K562 (cell line): ENCODE measurements around the gene FBXO48. TPM values are rescaled to one million over a fixed set of nuclear protein-coding genes. Genes with fewer than 3 reads are reported as not detected.
A peak's percentile ranks its signal among the peaks of the same experiment; 100 is the strongest.

Experiments used
- ATAC-seq: fragments of 200-7000 bp; cut with Tn5 transposase; 3 replicates; pipeline ENCODE4 v1.9.1; 2020; ENCODE audit warnings: moderate library complexity
- BruUV-seq: library from RNA; stranded (reverse); fragments of 400-500 nt; replicated peaks from 2 replicates; lab custom pipeline; 2021; lab: Mats Ljungman, UMichigan
- CTCF ChIA-PET: fragments of 300-600 bp; formaldehyde crosslinking; extraction: SDS; loops from one replicate; lab custom pipeline; 2021; ENCODE audit warnings: low intra/inter-chr PET ratio; lab: Yijun Ruan, JAX
- POLR2A ChIA-PET: fragments of 300-600, 350-650 bp; sonication (Branson Sonifier 250); formaldehyde crosslinking; extraction: SDS; loops from one replicate; lab custom pipeline; 2021; ENCODE audit warnings: antibody characterized with exemption, inconsistent platforms; lab: Yijun Ruan, JAX
- DNase-seq, 4 experiments: peaks; one replicate each; pipeline versions ENCODE4 v3.0.0 to v3.0.0-alpha.2; 2011 to 2018; ENCODE audit warnings: low spot score in 3 of 4, mixed read lengths in 3 of 4; ENCODE audit errors: extremely low read depth in 1 of 4
- FAIRE-seq: peaks from 2 replicates; lab custom pipeline; 2011; peaks lifted over from hg19 to GRCh38; lab: Jason Lieb, UNC
- H2AFZ ChIP-seq: 2 replicates; pipeline ENCODE4 v1.6.0; 2011; ENCODE audit warnings: low read depth, low read length, control low read depth, inconsistent platforms
- H3K27ac ChIP-seq: fragments of 200-600 bp; 3 replicates; pipeline ENCODE4 v1.8.0; 2011; ENCODE audit warnings: low read depth, mild to moderate bottlenecking, control low read depth, inconsistent platforms, low read length, moderate library complexity, mixed read lengths; ENCODE audit errors: extremely low read depth
- H3K27me3 ChIP-seq, 2 experiments: fragments of 300-600 bp in 1 of 2; 2 replicates in 1 of 2; 3 replicates in 1 of 2; pipeline versions ENCODE4 v1.6.0 to v1.8.0; 2011; ENCODE audit warnings: inconsistent platforms in 2 of 2, low read length in 2 of 2, mild to moderate bottlenecking in 1 of 2, mixed read lengths in 1 of 2, moderate library complexity in 1 of 2; ENCODE audit not compliant: control insufficient read depth in 2 of 2, insufficient read depth in 2 of 2
- H3K36me3 ChIP-seq: fragments of 300-600 bp; 3 replicates; pipeline ENCODE4 v1.8.0; 2011; ENCODE audit warnings: mild to moderate bottlenecking, low read length, inconsistent platforms; ENCODE audit not compliant: control insufficient read depth, insufficient read depth
- H3K4me1 ChIP-seq, 2 experiments: fragments of 200-600 bp in 1 of 2; replicated peaks in 1 of 2; 2 replicates in 1 of 2; 3 replicates in 1 of 2; pipeline versions ENCODE4 v1.5.1 to v1.8.0; 2011; ENCODE audit warnings: inconsistent platforms in 2 of 2, low read length in 2 of 2, mild to moderate bottlenecking in 1 of 2, mixed read lengths in 1 of 2, moderate library complexity in 1 of 2; ENCODE audit not compliant: control insufficient read depth in 2 of 2, insufficient read depth in 2 of 2
- H3K4me2 ChIP-seq: 2 replicates; pipeline ENCODE4 v1.6.1; 2011; ENCODE audit warnings: low read length, control low read depth, inconsistent platforms, mixed read lengths; ENCODE audit not compliant: insufficient read depth
- H3K4me3 ChIP-seq: fragments of 200-600 bp; sonication (generic), shearing (Covaris generic); 2 replicates; pipeline ENCODE4 v1.5.1; 2016; ENCODE audit warnings: control low read depth, inconsistent platforms
- H3K79me2 ChIP-seq: fragments of 200-600 bp; 3 replicates; pipeline ENCODE4 v1.8.0; 2011; ENCODE audit warnings: low read length, inconsistent platforms; ENCODE audit not compliant: control insufficient read depth, insufficient read depth
- H3K9ac ChIP-seq, 2 experiments: 2 replicates each; pipeline versions ENCODE4 v1.6.0 to v1.6.1; 2011; ENCODE audit warnings: low read depth in 2 of 2, low read length in 2 of 2, control low read depth in 1 of 2, inconsistent platforms in 1 of 2, mild to moderate bottlenecking in 1 of 2, mixed read lengths in 1 of 2; ENCODE audit not compliant: insufficient read depth in 1 of 2
- H3K9me1 ChIP-seq: one replicate; pipeline ENCODE4 v1.6.0; 2011; ENCODE audit warnings: inconsistent platforms, mild to moderate bottlenecking, low read length, moderate library complexity; ENCODE audit not compliant: control insufficient read depth, insufficient read depth
- H3K9me3 ChIP-seq: replicated peaks from 2 replicates; pipeline ENCODE4 v1.5.1; 2011; ENCODE audit warnings: low read depth, low read length, inconsistent platforms; ENCODE audit not compliant: control insufficient read depth, insufficient read depth
- H4K20me1 ChIP-seq: replicated peaks from 2 replicates; pipeline ENCODE4 v1.6.1; 2011; ENCODE audit warnings: low read length, inconsistent platforms, mixed read lengths; ENCODE audit not compliant: control insufficient read depth, insufficient read depth
- ASH1L ChIP-seq: fragments of 450-650 bp; IDR thresholded peaks from 2 replicates; pipeline ENCODE4 v1.6.1; 2018; ENCODE audit warnings: borderline replicate concordance, mild to moderate bottlenecking, low read depth; ENCODE audit not compliant: partially characterized antibody
- CREM ChIP-seq: IDR thresholded peaks from 2 replicates; pipeline ENCODE4 v1.6.1; 2014; ENCODE audit warnings: antibody characterized with exemption, low read depth
- CTBP1 ChIP-seq: fragments of 450-650 bp; IDR thresholded peaks from 2 replicates; pipeline ENCODE4 v1.6.1; 2016; ENCODE audit warnings: borderline replicate concordance
- ELF1 ChIP-seq: fragments of 200-800 bp; sonication (Bioruptor generic); IDR thresholded peaks from 2 replicates; pipeline ENCODE4 v1.6.1; 2016; ENCODE audit warnings: missing genetic modification characterization, missing compliant biosample characterization
- ELF4 ChIP-seq: fragments of 450-650 bp; formaldehyde crosslinking; IDR thresholded peaks from 2 replicates; pipeline ENCODE4 v1.4.0; 2022; ENCODE audit warnings: missing genetic modification characterization
- HBP1 ChIP-seq: fragments of 450-650 bp; formaldehyde crosslinking; IDR thresholded peaks from 2 replicates; pipeline ENCODE4 v1.4.0; 2022; ENCODE audit warnings: missing genetic modification characterization
- JUND ChIP-seq, 2 experiments: IDR thresholded peaks; 2 replicates in 1 of 2; 3 replicates in 1 of 2; pipeline ENCODE4 v1.6.1; 2011; ENCODE audit warnings: borderline replicate concordance in 2 of 2, low read depth in 2 of 2, low read length in 2 of 2, improper control_type of control experiment in 1 of 2, missing biosample characterization in 1 of 2, missing genetic modification characterization in 1 of 2, missing genetic modification reagents in 1 of 2
- MEF2A ChIP-seq: IDR thresholded peaks from 2 replicates; pipeline ENCODE4 v1.6.1; 2011; ENCODE audit warnings: low read depth, mild to moderate bottlenecking, low read length, moderate library complexity; ENCODE audit not compliant: control insufficient read depth
- NFYB ChIP-seq: IDR thresholded peaks from 2 replicates; pipeline ENCODE4 v1.6.1; 2011; ENCODE audit warnings: mild to moderate bottlenecking, moderate library complexity; ENCODE audit not compliant: insufficient read length; ENCODE audit errors: extremely low read depth
- POLR2H ChIP-seq: IDR thresholded peaks from 2 replicates; pipeline ENCODE4 v1.6.1; 2016; ENCODE audit warnings: missing genetic modification characterization, low read depth, mild to moderate bottlenecking, control low read depth, missing compliant biosample characterization, moderate library complexity
- TAF9B ChIP-seq: fragments of 450-650 bp; IDR thresholded peaks from 2 replicates; pipeline ENCODE4 v1.6.1; 2018; ENCODE audit warnings: mild to moderate bottlenecking; ENCODE audit not compliant: partially characterized antibody
- ZNF79 ChIP-seq: fragments of 250-450 bp; sonication (Bioruptor Pico); IDR thresholded peaks from 2 replicates; pipeline ENCODE4 v1.4.0; 2020; ENCODE audit warnings: low read depth, mild to moderate bottlenecking, moderate library complexity
- in situ Hi-C: fragments of 300-500 bp; cut with MboI; formaldehyde crosslinking; loops from 4 replicates; pipeline ENCODE4 v1.15.0; 2018; ENCODE audit warnings: inconsistent platforms, mixed read lengths
- intact Hi-C: fragments of 100-400 bp; cut with micrococcal nuclease; formaldehyde crosslinking; loops from 2 replicates; pipeline ENCODE4 v1.14.2; 2022
- polyA plus RNA-seq, 8 experiments: library from polyadenylated mRNA; depleted of rRNA in 4 of 8; stranded (reverse) in 5 of 8; unstranded in 3 of 8; fragments of >200 nt; fragmentation: Nextera tagmentation in 2 of 8; fragmentation: Illumina TruSeq in 1 of 8; extraction: Ambion mirVana in 2 of 8; extraction: Trizol in 1 of 8; gene quantifications; 2 replicates each; pipeline versions ENCODE4 v1.2.1 to v1.2.3, GENCODE V29; 2011 to 2014; ENCODE audit warnings: inconsistent platforms in 1 of 8, missing spikeins in 1 of 8
- total RNA-seq, 7 experiments: library from RNA; depleted of rRNA in 6 of 7; stranded (reverse); fragments of >200 nt in 6 of 7; fragmentation: Illumina TruSeq in 2 of 7; extraction: Trizol in 2 of 7; gene quantifications; 2 replicates each; pipeline versions ENCODE4 v1.2.1 to v1.2.3, GENCODE V29; 2011 to 2021; ENCODE audit warnings: low replicate concordance in 1 of 7
- TF ChIP-seq, protein P1 (sequence below): conservative IDR thresholded peaks from 2 replicates; pipeline ENCODE4 v1.6.1; 2011; ENCODE audit warnings: low read depth, mild to moderate bottlenecking, low read length; ENCODE audit not compliant: control insufficient read depth

The FBXO48 gene
- total and polyA plus RNA-seq, 9 of the 15 experiments (the other 6 are each of a cell fraction or from before 2014, with no cell fraction given) = 0.36 to 1.8 (median 0.73) TPM

- no TSS peak for BruUV-seq
- intact Hi-C loops = no loop called here
- in situ Hi-C loops = no loop called here
- Histone ChIP-seq H2AFZ (no peak overlapping the region), H3K27me3 (no peaks in the 10 kb centered on the region; a peak in 1 of 5 replicates), H3K9me3 (no peaks in the 10 kb centered on the region), H4K20me1 (no peaks in the 10 kb centered on the region), H3K4me1 (peaks cover 21 to 35% of the 10 kb centered on the region in 2 experiments), H3K36me3 (no peaks in the 10 kb centered on the region), H3K4me2 (no peak overlapping the region), H3K9me1 (no peaks in the 10 kb centered on the region), H3K9ac (no peak overlapping the region), H3K4me3 (no peak overlapping the region), H3K79me2 (no peaks in the 10 kb centered on the region), H3K27ac (no peak overlapping the region)
- FAIRE-seq (no peak), DNase-seq (no peak), ATAC-seq (no peak)
- POLR2A ChIA-PET = interaction anchor here (0.6 to 1.2 kb wide), 4 partner anchors 15 to 64 kb away, joined by 3 read pairs; no protein-coding TSS in a partner anchor
- CTCF ChIA-PET = no interaction called here
- TF ChIP-seq ZNF79 (no peak), MEF2A (0 out of 2 replicates have a peak, but pooled peaks have one; percentile 11), TAF9B (no peak), POLR2H (tag) (peak; percentile 23; the same call in 1 of the 2 replicates)
Observed at GRCh38 chr2:68435615-68436014, 31.5 kb downstream of the FBXO48 start.

GRCh38 chr2:68434981-68435380, 32.1 kb downstream of the FBXO48 start:
- peaks cover 21 to 35% of the 10 kb centered on the region in 2 experiments for H3K4me1 ChIP-seq
- FAIRE-seq = peak; percentile 51
- TF ChIP-seq ELF4 (CRISPR knock-in tag) (0 out of 2 replicates have a peak, but pooled peaks have one; percentile 43), CTBP1 (peak; percentile 63), JUND (IDR thresholded peaks at IDR 0.05; ENCODE audit: borderline replicate concordance, low read depth, low read length) (peak; percentile 57; the same call in 1 of the 2 replicates), JUND (tag; IDR thresholded peaks at IDR 0.05; ENCODE audit: borderline replicate concordance, low read depth, low read length) (peak; percentile 48; the same call in 1 of the 3 replicates), NFYB (peak; percentile 89), HBP1 (CRISPR knock-in tag) (peak; percentile 24; the same call in 1 of the 2 replicates), ELF1 (tag) (peak; percentile 47; the same call in 1 of the 2 replicates), CREM (0 out of 2 replicates have a peak, but pooled peaks have one; percentile 22), ASH1L (no peak)
- TF ChIP-seq, protein P1, sequence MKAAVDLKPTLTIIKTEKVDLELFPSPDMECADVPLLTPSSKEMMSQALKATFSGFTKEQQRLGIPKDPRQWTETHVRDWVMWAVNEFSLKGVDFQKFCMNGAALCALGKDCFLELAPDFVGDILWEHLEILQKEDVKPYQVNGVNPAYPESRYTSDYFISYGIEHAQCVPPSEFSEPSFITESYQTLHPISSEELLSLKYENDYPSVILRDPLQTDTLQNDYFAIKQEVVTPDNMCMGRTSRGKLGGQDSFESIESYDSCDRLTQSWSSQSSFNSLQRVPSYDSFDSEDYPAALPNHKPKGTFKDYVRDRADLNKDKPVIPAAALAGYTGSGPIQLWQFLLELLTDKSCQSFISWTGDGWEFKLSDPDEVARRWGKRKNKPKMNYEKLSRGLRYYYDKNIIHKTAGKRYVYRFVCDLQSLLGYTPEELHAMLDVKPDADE = no peak

More at GRCh38 chr2:68434981-68435380, 32.1 kb downstream of the FBXO48 start:
- H3K79me2 ChIP-seq = no peaks in the 10 kb centered on the region
- in situ Hi-C loops = no loop called here
- peak overlapping the region; percentile 29 for H2AFZ ChIP-seq
- peak overlapping the region; percentile 11; the same call in 1 of the 2 replicates for H3K4me2 ChIP-seq
- no peak overlapping the region for H3K27ac ChIP-seq
- H3K9me3 ChIP-seq = no peaks in the 10 kb centered on the region
- H3K4me3 ChIP-seq = no peak overlapping the region
- peak; percentile 86 for ATAC-seq
- H3K9ac ChIP-seq = no peak overlapping the region
- H4K20me1 ChIP-seq = no peaks in the 10 kb centered on the region
- no TSS peak for BruUV-seq
- ChIA-PET POLR2A (interaction anchor here (0.6 to 1.2 kb wide), 4 partner anchors 15 to 63 kb away, joined by 3 read pairs; no protein-coding TSS in a partner anchor), CTCF (no interaction called here)
- peak in 2 of 4 experiments; percentile 32 to 50 for DNase-seq
- H3K27me3 ChIP-seq = no peaks in the 10 kb centered on the region; a peak in 1 of 5 replicates
- intact Hi-C loops = no loop called here
- H3K36me3 ChIP-seq = no peaks in the 10 kb centered on the region
- no peaks in the 10 kb centered on the region for H3K9me1 ChIP-seq
